Measurements from ENCODE around the gene TNFAIP2. TPM values are rescaled to one million over a fixed set of nuclear protein-coding genes. Genes with fewer than 3 reads are reported as not detected.

The TNFAIP2 gene
- total RNA-seq, 1 donor from 2014 or later, result 13.3 TPM

DNA sequence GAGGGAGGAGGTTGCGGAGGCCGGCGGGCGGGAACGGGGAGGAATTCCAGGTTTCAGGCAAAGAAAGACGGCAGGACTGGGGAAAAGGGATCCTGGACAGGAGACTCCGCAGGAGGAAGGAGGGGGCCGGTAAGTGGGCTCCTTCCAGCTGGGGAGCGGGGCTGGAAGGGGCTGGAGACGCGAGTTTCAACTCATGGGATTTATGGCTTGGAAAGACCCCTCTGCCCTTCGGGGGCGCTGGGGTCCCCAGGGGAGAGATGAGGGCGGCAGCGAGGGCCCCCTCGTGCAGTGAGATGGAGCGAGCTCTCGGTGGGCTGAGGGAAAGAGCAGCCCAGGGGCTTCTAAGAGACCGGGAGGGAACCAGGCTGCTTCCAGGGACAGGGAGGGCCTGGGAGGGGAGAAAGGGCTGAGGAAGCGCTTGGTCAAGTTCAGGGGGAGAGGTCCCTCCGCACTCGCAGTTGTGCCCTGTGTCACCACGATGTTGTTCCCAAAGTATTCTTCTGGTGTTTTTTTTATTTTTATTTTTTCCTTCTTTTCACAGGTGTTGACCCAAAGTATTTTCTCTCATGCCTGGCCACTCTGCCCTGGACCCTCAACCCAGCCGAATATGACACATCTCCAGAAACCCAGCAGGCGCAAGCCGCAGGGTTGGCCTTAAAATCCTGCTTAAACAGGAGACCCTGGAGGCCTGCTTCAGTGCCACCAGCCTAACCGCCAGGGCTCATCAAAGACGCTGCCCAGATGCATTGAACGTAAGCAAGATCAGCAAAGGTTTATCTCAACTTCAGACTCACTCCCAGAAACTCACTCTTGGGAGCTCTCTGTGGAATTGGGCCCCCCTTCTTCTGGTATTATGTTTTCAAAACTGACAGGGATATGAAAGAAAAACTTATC is 16.1 kb downstream of the TNFAIP2 start:
- H3K4me3 Mint-ChIP-seq (ENCODE audit: unreplicated experiment), result no peak overlapping the region
- peaks cover 14% of the 10 kb centered on the region for H3K27me3 Mint-ChIP-seq (ENCODE audit: low read depth)
- TF ChIP-seq, protein P1, sequence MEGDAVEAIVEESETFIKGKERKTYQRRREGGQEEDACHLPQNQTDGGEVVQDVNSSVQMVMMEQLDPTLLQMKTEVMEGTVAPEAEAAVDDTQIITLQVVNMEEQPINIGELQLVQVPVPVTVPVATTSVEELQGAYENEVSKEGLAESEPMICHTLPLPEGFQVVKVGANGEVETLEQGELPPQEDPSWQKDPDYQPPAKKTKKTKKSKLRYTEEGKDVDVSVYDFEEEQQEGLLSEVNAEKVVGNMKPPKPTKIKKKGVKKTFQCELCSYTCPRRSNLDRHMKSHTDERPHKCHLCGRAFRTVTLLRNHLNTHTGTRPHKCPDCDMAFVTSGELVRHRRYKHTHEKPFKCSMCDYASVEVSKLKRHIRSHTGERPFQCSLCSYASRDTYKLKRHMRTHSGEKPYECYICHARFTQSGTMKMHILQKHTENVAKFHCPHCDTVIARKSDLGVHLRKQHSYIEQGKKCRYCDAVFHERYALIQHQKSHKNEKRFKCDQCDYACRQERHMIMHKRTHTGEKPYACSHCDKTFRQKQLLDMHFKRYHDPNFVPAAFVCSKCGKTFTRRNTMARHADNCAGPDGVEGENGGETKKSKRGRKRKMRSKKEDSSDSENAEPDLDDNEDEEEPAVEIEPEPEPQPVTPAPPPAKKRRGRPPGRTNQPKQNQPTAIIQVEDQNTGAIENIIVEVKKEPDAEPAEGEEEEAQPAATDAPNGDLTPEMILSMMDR (IDR thresholded peaks at IDR 0.05), result no peak
- H3K4me1 Mint-ChIP-seq (ENCODE audit: low read depth), result peaks cover 8% of the 10 kb centered on the region
- H3K27ac Mint-ChIP-seq (ENCODE audit: unreplicated experiment), result no peak overlapping the region
- DNase-seq (ENCODE audit: low spot score), result no peak
- H3K36me3 Mint-ChIP-seq (ENCODE audit: low read depth), result no peaks in the 10 kb centered on the region
- no peaks in the 10 kb centered on the region for H3K9me3 Mint-ChIP-seq (ENCODE audit: low read depth)

DNA sequence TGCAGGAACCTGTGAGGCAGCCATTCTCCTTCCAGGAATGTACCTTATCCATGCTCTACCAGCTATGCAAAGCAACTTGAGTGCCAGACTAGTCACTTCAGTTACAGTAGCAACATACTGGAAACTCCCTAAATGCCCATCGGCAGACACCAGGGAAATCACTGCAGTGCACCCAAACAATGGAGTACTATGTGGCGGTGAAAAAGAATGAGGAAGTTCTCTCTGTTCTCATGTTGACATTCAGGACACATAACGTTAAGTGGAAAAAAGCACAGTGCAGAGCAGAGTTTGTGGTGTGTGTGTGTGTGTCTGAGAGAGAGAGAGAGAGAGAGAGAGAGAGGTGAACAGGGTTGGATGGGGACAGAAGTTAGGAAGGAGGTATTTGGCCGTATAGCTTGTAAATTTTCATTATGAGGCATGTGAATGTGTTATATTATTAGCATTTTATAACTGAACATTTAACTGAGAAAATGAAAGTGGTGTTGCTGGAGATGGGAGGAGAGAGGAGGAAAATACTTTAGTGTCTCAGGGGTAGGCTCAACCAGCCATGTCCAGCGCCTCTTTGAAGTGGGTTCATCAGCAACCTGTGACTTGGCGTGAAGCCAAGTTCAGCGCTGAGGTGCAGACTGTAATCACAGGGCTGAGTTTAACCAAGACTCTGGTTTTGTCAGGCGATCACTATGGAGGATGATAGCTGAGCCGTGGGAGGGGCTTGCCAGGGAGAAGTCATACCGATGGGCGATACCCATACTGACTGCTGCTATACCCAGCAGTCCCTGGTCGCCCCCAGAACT is 17.3 kb downstream of the TNFAIP2 start:
- H3K27me3 Mint-ChIP-seq (ENCODE audit: low read depth), result peaks cover 14% of the 10 kb centered on the region
- DNase-seq (ENCODE audit: low spot score), result no peak
- H3K27ac Mint-ChIP-seq (ENCODE audit: unreplicated experiment), result no peak overlapping the region
- H3K4me1 Mint-ChIP-seq (ENCODE audit: low read depth), result peaks cover 8% of the 10 kb centered on the region
- TF ChIP-seq, protein P1 (IDR thresholded peaks at IDR 0.05), result no peak
- no peak overlapping the region for H3K4me3 Mint-ChIP-seq (ENCODE audit: unreplicated experiment)
- no peaks in the 10 kb centered on the region for H3K36me3 Mint-ChIP-seq (ENCODE audit: low read depth)
- H3K9me3 Mint-ChIP-seq (ENCODE audit: low read depth), result no peaks in the 10 kb centered on the region

DNA sequence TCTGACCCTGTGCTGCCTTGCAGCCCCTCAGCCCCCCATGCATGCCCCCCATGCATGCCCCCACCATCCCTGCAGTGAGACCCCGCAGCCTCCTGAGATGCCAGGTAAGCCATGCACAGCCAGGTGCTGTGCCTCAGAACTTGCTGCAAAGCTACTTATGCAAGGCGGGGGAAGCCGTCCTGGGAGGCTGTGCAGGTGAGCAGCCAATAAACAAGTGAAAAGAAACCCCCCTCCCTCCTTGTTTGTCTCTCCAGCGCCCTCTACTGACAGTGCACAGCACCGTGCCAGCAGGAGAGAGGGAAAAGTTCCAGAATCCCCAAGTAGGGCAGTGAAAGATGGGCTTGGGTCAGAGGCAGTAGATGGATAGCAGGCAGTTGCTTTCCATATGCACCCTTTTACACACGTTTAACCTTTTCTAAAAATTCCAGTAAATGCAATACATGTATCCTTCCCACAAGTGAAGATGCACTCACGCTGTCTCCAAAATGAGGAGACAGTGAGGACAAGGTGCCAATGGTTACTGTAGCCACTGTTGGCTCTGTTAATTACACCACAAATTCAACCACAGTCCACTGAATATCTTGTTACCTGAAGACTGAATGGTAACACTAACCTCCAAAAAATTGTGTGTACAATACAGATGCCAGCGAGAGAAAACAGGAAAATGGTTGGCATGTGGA is 18.0 kb downstream of the TNFAIP2 start:
- H3K27ac Mint-ChIP-seq (ENCODE audit: unreplicated experiment), result no peak overlapping the region
- no peaks in the 10 kb centered on the region for H3K9me3 Mint-ChIP-seq (ENCODE audit: low read depth)
- no peak overlapping the region for H3K4me3 Mint-ChIP-seq (ENCODE audit: unreplicated experiment)
- DNase-seq (ENCODE audit: low spot score), result no peak
- peaks cover 8% of the 10 kb centered on the region for H3K4me1 Mint-ChIP-seq (ENCODE audit: low read depth)
- H3K27me3 Mint-ChIP-seq (ENCODE audit: low read depth), result peaks cover 14% of the 10 kb centered on the region
- H3K36me3 Mint-ChIP-seq (ENCODE audit: low read depth), result no peaks in the 10 kb centered on the region
- TF ChIP-seq, protein P1 (IDR thresholded peaks at IDR 0.05), result peak; percentile 76

DNA sequence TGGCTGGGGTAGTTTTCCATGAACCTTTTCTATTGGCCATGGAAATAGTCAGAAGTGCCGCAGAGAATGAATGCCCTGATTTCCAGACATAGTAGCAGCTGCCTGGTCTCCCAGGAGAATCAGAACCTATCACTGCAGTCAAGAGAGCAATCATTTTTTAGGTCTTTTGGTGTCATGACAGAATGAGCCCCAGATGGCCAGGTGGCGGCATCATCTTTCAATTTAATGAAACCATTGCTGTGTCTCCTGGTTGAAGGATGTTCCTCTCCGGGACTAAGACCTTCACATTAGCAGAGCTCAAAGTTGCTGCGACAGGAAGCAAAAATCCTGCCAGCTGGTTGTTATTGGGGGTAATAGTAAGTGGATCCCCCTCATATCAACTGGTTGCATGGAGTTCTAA is 18.8 kb downstream of the TNFAIP2 start:
- Mint-ChIP-seq H3K27me3 (ENCODE audit: low read depth) (peaks cover 14% of the 10 kb centered on the region), H3K27ac (ENCODE audit: unreplicated experiment) (no peak overlapping the region), H3K4me3 (ENCODE audit: unreplicated experiment) (no peak overlapping the region), H3K36me3 (ENCODE audit: low read depth) (no peaks in the 10 kb centered on the region), H3K9me3 (ENCODE audit: low read depth) (no peaks in the 10 kb centered on the region), H3K4me1 (ENCODE audit: low read depth) (peaks cover 1% of the 10 kb centered on the region)
- no peak for DNase-seq (ENCODE audit: low spot score)
- TF ChIP-seq, protein P1 (IDR thresholded peaks at IDR 0.05), result no peak

Measured in chondrocyte (in vitro differentiated cells).